ENCODE data around the gene DVL3. TPM values are rescaled to one million over a fixed set of nuclear protein-coding genes. Genes with fewer than 3 reads are reported as not detected.

The DVL3 gene
- total RNA-seq, 2 donors from 2014 or later, result 30.1 to 41.7 TPM

DNA sequence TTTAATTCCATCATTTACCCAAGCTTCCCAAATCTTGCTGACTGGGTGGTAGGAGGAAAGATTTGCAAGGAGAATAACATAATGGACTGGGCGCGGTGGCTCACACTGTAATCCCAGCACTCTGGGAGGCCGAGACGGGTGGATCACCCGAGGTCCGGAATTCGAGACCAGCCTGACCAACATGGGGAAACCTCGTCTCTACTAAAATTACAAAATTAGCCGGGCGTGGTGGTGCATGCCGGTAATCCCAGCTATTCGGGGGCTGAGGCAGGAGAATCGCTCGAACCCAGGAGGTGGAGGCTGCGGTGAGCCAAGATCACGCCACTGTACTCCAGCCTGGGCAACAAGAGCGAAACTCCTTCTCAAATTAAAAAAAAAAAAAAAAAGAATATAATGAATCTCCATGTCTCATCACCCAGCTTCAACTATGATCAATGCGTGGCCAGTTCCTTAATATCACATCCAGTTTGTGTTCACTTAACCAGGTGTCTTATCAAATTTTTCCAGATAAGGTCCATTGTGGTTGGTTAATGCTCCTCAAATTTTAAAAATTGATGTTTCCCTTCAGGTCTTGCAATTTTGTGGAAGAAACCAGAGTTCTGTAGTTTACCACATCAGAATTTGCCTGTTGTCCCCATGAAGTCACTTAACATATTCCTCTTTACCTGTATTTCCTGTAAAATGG lies 29.5 kb downstream of the DVL3 start:
- DNase-seq (ENCODE audit: low spot score in 2 of 2) (no peak), ATAC-seq (no peak)
- H3K36me3 Mint-ChIP-seq, result peaks cover 21 to 23% of the 10 kb centered on the region in 2 donors
- no peaks in the 10 kb centered on the region for H3K9me3 Mint-ChIP-seq
- H3K27ac Mint-ChIP-seq, result peak overlapping the region; percentile 94 to 95

DNA sequence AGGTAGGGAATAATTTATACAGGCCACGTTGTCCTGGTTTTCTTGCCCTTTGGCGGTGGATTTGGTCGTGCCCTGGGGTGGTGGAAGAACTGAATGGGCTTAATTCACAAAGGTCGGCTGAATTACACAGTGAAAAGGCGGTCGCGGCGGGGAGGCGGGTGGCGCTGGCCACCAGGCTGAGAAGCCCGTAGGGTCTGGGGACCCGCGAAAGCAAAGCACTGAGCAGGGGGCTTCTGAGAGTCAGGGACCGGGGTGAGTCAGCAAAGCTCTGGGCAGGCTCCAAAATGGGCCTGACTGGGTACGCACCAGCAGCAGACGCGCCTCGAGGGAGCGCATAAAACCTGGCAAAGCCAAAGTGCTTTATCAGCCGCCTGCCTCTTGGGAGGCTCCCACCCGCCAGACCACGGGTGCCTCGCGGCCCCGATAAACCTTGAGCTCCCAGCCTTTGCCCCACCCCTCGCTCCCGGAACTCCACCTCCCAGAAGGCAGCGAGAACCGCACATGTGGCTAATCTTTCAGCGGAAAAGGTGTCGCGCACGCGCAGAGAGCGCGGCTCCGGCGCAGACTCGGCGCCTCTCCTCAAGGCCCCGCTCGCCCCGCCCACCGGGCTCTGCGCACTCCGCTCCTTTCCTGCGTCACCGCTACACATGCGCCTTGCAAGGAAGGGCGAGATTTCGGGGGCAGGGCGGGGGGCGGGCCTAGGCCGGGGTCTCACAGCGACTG lies 30.4 kb downstream of the DVL3 start:
- ATAC-seq (peak; percentile 93 to 95), DNase-seq (ENCODE audit: low spot score in 2 of 2) (peak; percentile 99 to 100)
- peaks cover 21 to 22% of the 10 kb centered on the region in 2 donors for H3K36me3 Mint-ChIP-seq
- no peaks in the 10 kb centered on the region for H3K9me3 Mint-ChIP-seq
- H3K27ac Mint-ChIP-seq, result peak overlapping the region; percentile 94 to 99

DNA sequence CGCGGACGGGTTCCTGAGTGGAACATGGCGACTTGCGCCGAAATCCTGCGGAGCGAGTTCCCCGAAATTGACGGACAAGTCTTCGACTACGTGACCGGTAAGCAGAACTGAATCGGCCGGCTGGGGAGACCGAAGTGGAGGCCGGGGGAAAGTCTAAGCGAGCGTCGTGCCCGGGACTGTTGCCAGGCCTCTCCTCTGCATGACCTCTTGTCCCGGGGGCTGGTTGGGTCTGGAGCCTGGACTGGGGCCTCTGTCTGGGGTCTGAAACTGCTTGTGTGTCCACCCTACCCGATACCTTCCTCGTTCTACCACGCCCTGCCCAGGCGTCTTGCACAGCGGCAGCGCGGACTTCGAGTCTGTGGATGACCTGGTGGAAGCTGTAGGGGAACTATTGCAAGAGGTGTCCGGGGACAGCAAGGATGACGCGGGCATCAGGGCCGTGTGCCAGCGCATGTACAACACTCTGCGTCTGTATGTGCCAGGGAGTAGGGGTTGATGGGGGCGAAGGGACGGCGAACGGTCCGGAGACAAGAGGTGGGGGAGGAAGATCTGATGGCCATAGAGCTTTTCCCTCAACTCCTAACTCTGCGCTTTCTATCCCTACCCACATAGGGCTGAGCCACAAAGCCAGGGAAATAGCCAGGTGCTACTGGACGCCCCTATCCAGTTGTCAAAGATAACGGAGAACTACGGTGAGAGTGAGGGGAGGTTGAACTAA lies 31.2 kb downstream of the DVL3 start, which contains the start of gene ABCF3:
ABCF3 (plus strand) TSS at position 16 of the 718 bp plus-strand sequence; CDS start at position 25, 9 bp downstream.
- Mint-ChIP-seq H3K36me3 (peaks cover 21 to 22% of the 10 kb centered on the region in 2 donors), H3K9me3 (no peaks in the 10 kb centered on the region), H3K27ac (peak within 1 kb of the TSS; percentile 94 to 99)
- ATAC-seq (peak; percentile 29 to 34), DNase-seq (ENCODE audit: low spot score in 2 of 2) (no peak)

DNA sequence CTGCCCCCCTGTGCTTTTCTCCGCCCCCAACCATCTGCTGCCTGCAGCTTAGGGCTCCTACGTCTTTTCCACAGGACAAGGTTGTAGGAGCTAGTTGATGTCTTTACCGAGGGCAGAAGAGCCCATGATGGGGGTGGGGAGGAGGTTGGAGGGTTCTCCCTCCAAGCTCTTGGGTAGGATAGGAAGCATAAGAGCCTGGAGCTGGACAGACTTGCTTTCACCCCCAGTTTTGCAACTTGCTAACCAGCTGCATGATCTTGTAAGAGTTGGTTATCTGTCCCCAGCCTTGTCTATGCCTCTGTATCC lies 31.7 kb downstream of the DVL3 start:
- ATAC-seq (no peak), DNase-seq (ENCODE audit: low spot score in 2 of 2) (no peak)
- Mint-ChIP-seq H3K36me3 (peaks cover 21 to 22% of the 10 kb centered on the region in 2 donors), H3K27ac (peak overlapping the region; percentile 94 to 99), H3K9me3 (no peaks in the 10 kb centered on the region)

DNA sequence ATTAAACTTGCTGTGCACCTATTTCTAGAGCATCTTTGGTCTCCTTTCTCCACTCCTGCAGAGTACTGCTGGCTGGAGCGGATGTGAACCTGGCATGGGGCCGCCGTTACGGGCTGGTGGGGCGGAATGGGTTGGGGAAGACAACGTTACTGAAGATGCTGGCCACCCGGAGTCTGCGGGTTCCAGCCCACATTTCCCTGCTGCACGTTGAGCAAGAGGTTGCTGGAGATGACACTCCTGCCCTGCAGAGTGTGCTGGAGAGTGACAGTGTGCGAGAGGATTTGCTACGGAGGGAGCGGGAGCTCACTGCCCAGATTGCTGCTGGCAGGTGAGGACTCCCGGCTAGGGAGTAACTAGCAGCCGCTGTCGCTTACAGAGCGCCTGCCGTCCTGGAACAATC lies 32.9 kb downstream of the DVL3 start:
- Mint-ChIP-seq H3K9me3 (no peaks in the 10 kb centered on the region), H3K36me3 (peaks cover 21 to 22% of the 10 kb centered on the region in 2 donors), H3K27ac (peak overlapping the region in 1 of 2 donors; percentile 79)
- ATAC-seq, result no peak
- DNase-seq (ENCODE audit: low spot score in 2 of 2), result no peak

DNA sequence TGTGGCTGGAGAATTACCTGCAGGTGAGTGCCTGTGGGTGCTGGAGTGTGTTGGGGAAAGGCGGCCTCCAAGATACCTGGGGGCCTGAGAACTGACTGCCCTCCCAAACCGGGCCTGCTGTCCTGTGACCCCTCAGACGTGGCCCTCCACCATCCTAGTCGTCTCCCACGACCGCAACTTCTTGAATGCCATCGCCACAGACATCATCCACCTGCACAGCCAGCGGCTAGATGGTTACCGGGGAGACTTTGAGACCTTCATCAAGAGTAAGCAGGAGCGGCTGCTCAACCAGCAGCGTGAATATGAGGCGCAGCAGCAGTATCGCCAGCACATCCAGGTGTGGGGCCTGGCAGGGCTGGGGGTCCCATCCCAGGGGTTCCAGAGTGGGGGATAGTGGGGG lies 34.2 kb downstream of the DVL3 start:
- ATAC-seq, result no peak
- Mint-ChIP-seq H3K27ac (no peak overlapping the region), H3K36me3 (peaks cover 29% of the 10 kb centered on the region in 2 donors), H3K9me3 (no peaks in the 10 kb centered on the region)
- DNase-seq (ENCODE audit: low spot score in 2 of 2), result no peak

DNA sequence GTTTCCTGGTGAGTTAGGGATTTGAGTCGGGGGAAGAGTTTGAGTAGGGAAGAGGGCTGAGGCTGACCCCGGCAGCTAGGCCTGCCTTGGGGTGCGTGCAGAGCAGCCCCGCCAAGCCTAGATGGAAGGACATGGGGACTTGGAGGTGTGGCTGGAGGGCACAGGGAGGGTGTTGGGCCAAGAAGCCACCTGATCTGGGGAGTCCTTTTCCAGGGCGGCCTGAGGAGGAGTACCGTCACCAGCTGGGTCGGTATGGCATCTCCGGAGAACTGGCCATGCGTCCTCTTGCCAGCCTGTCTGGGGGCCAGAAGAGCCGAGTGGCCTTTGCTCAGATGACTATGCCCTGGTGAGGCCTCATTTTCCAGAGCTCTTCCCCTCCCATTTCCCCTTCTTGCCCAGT lies 37.7 kb downstream of the DVL3 start:
- ATAC-seq (no peak), DNase-seq (ENCODE audit: low spot score in 2 of 2) (no peak)
- no peaks in the 10 kb centered on the region for H3K9me3 Mint-ChIP-seq
- peaks cover 7 to 11% of the 10 kb centered on the region in 2 donors for H3K36me3 Mint-ChIP-seq
- no peak overlapping the region for H3K27ac Mint-ChIP-seq

DNA sequence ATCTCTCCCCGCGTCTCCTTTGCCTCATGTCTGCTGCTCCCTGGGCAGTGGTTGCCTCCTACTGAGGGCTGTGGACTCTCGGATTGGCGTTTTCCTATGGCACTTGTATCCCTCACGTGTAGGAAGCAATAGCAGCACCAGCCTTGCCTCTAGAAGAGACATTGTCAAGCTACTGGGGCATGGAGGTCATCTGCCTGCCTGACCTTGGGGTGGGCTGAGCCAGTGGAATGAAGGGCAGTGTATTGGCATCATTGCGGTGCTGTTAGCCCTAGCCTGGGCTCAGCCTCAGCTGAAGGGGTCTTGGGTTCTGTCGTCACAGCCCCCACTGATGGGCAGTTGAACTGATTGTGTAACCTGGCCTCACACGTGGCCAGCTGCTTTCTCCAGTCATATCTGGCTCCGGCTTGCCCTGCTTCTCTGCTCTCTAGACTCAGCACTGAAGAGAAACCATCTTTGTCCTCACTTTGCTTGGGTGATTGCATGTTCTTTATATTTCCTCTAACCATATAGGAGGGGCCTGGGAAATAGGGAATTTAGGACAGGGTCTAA lies 38.9 kb downstream of the DVL3 start:
- H3K27ac Mint-ChIP-seq, result peak overlapping the region; percentile 31 to 44
- H3K9me3 Mint-ChIP-seq, result no peaks in the 10 kb centered on the region
- ATAC-seq (no peak), DNase-seq (ENCODE audit: low spot score in 2 of 2) (no peak)
- peaks cover 7 to 8% of the 10 kb centered on the region in 2 donors for H3K36me3 Mint-ChIP-seq

DNA sequence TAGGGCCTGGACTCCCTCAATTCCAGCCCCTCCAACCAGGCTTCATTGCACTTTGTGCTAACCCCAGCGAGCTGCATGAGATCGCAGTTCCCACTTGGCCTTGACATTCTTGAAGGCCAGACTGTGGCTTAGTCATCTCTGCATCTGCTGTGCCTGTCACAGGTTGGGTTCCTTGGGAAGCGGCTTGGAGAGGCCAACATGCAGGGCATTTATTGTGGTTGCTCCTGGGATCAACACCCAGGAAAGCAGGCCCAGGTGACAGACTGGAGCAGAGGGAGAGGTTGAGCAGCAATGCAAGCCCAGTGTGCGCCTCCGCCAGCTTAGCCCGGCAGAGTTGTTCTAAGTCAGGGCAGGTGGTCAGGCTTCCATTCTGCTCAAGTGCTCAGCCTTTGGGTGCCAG lies 41.4 kb downstream of the DVL3 start:
- no peak for ATAC-seq
- H3K27ac Mint-ChIP-seq, result no peak overlapping the region

DNA sequence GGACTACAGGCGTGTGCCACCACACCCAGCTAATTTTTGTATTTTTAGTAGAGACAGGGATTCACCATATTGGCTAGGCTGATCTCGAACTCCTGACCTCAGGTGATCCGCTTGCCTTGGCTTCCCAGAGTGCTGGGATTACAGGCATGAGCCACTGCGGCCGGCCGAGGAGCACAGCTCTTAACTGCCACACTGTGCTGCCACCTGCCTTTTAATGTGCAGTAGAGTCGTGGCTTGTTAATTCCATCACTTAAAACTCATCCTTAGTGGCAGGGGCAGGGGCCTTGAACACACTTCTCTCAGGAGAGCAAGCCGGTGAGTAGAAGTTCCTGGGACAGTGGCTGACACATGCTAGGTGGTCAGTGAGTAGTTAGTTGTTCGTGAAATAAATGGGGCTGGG lies 43.3 kb downstream of the DVL3 start:
- ATAC-seq (no peak), DNase-seq (ENCODE audit: low spot score in 2 of 2) (no peak)
- H3K9me3 Mint-ChIP-seq, result no peaks in the 10 kb centered on the region
- H3K27ac Mint-ChIP-seq, result no peak overlapping the region
- H3K36me3 Mint-ChIP-seq, result peaks cover 7 to 8% of the 10 kb centered on the region in 2 donors

More for the DNA sequence above, 41.4 kb downstream of the DVL3 start:
- Mint-ChIP-seq H3K36me3 (peaks cover 7 to 8% of the 10 kb centered on the region in 2 donors), H3K9me3 (no peaks in the 10 kb centered on the region)
- DNase-seq (ENCODE audit: low spot score in 2 of 2), result no peak

DNA sequence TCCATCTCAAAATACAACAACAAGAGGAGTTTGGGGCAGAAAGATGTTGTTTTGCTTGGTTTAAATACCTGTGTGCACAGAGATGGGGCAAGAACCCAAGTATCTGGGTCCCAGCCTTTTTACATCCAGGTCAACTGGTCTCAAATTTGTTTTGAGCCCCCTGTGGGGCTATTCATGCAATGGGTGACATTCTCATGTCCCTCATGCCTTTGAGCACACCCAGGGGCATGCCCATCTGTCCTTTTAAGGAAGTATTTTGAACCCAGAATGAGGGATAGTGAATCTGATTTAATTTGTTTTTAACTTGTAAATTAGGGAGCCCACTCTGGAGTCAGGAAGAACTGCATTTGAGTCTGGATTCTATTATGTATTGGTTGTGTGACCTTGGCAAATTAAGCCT lies 45.6 kb downstream of the DVL3 start:
- ATAC-seq (no peak), DNase-seq (ENCODE audit: low spot score in 2 of 2) (no peak)
- H3K36me3 Mint-ChIP-seq, result no peaks in the 10 kb centered on the region
- no peaks in the 10 kb centered on the region for H3K9me3 Mint-ChIP-seq
- no peak overlapping the region for H3K27ac Mint-ChIP-seq

DNA sequence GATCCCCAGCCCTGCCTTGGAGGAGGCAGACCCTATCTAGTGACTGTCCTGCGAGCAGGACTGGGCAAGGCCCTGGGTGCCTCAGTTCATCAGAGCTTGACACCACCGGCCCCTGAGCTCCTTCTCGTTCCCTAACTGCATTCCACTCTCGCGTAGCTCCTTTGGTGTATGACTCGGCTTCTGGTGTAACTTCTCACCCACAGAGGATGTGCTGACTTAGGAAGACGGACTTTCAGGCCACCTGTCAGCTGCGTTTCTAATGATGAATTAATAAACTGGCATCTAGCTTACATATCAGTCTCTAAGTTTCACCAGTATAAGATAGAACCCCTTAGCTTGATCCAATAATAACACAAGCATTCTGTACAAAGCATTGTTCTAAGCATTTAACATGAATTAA lies 48.3 kb downstream of the DVL3 start:
- ATAC-seq (no peak), DNase-seq (ENCODE audit: low spot score in 2 of 2) (no peak)
- Mint-ChIP-seq H3K27ac (no peak overlapping the region), H3K36me3 (no peaks in the 10 kb centered on the region), H3K9me3 (no peaks in the 10 kb centered on the region)

DNA sequence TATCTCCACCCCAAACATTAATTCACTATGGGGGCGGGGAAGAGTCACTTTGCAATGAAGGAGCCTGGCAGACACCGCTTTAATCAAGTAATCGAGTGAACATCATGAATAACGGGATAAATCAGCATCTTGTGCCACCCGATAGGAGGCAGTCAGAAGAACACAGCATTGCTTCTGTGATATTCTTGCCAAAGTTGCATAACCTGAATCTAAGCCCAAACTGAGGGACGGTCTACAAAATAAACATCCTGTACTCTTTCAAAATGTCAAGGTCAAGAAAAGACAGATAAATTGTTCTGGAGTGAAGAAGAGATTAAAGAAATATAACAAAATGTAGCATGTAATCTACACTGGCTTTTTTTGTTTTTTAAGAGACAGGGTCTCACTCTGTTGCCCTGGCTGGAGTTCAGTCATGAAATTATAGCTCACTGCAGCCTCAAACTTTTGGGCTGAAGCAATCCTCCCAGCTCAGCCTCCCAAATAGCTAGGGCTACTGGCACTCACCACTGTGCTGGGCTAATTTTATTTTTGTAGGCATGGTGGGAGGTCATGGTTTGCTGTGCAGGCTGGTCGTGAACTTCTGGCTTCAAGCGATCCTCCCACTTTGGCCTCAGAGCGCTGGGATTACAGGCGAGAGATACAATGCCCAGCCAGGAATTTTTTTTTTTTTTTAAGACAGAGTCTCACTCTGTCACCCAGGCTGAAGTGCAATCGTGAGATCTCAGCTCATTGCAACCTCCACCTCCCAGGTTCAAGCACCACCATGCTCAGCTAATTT lies 54.2 kb downstream of the DVL3 start:
- no peak for ATAC-seq
- no peak for DNase-seq (ENCODE audit: low spot score in 2 of 2)
- Mint-ChIP-seq H3K36me3 (no peaks in the 10 kb centered on the region), H3K9me3 (no peaks in the 10 kb centered on the region), H3K27ac (no peak overlapping the region)

DNA sequence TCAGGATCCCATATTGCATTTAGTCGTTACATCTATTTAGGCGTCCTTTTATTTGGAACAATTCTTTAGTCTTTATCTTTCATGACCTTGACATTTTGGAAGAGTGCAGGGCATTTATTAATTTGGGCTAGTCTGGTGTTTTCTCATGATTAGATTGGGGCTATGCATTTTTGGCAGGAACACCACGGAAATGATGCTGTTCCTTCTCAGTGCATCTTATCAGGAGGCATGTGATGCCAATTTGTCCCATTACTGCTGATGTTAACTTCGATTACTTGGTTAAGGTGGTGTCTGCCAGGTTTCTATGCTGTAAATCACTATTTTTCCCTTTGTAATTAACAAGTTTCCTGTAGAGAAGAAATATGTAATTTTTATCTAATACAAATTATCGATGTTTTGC lies 56.1 kb downstream of the DVL3 start:
- H3K27ac Mint-ChIP-seq, result no peak overlapping the region
- DNase-seq (ENCODE audit: low spot score in 2 of 2), result no peak
- H3K36me3 Mint-ChIP-seq, result no peaks in the 10 kb centered on the region
- H3K9me3 Mint-ChIP-seq, result no peaks in the 10 kb centered on the region
- no peak for ATAC-seq

DNA sequence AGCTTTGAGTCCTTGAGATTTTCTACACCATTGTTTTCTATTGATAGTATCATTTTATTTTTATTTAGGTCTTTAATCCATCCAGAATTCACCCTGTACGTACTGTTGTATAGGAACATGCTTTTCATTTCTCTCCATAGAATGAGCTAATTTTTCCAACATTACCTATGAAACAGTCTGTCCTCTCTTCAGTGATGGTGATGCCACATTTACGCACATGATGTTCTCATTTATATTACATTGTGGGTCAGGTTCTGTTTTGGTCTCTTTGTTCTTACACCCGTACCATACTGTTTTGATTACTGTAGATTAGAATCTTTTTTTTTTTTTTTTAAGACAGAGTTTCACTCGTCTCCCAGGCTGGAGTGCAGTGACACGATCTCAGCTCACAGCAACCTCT lies 56.5 kb downstream of the DVL3 start:
- H3K27ac Mint-ChIP-seq, result no peak overlapping the region
- DNase-seq (ENCODE audit: low spot score in 2 of 2) (no peak), ATAC-seq (no peak)
- no peaks in the 10 kb centered on the region for H3K9me3 Mint-ChIP-seq
- H3K36me3 Mint-ChIP-seq, result no peaks in the 10 kb centered on the region

DNA sequence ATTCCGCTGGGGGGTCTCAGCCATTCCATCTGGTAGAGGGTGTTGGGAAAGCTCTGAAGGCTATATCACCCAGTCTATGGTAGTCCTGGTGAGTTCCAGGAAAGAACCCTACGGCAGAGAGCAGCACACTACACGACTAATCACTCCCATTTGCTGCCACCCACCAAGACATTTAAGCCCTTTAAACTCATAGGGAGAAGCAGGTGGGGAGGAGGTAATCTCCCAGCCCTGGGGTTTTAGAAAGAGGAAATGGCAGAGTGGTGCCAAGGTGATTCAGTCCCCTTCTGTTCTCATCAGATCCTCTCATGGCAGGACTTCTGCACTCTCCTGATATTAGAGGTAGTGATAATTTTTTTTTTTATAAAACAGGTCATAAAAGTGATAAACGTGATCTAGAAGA lies 63.6 kb downstream of the DVL3 start:
- no peaks in the 10 kb centered on the region for H3K36me3 Mint-ChIP-seq
- H3K27ac Mint-ChIP-seq, result no peak overlapping the region
- DNase-seq (ENCODE audit: low spot score in 2 of 2) (no peak), ATAC-seq (no peak)
- H3K9me3 Mint-ChIP-seq, result no peaks in the 10 kb centered on the region

All from activated naive CD4-positive, alpha-beta T cell treated with anti-CD3 and anti-CD28 coated beads, Interleukin-2, amount 50 U/mL, for 72 hours (primary cell).